Measurements from ENCODE around the gene RPS5.
A peak's percentile ranks its signal among the peaks of the same experiment; 100 is the strongest.
"Not testable (repeated sequence)": the region's sequence is repeated elsewhere in the genome, so short reads cannot be mapped to it uniquely, and the experiment has no call there.

RPS5 gene

DNA sequence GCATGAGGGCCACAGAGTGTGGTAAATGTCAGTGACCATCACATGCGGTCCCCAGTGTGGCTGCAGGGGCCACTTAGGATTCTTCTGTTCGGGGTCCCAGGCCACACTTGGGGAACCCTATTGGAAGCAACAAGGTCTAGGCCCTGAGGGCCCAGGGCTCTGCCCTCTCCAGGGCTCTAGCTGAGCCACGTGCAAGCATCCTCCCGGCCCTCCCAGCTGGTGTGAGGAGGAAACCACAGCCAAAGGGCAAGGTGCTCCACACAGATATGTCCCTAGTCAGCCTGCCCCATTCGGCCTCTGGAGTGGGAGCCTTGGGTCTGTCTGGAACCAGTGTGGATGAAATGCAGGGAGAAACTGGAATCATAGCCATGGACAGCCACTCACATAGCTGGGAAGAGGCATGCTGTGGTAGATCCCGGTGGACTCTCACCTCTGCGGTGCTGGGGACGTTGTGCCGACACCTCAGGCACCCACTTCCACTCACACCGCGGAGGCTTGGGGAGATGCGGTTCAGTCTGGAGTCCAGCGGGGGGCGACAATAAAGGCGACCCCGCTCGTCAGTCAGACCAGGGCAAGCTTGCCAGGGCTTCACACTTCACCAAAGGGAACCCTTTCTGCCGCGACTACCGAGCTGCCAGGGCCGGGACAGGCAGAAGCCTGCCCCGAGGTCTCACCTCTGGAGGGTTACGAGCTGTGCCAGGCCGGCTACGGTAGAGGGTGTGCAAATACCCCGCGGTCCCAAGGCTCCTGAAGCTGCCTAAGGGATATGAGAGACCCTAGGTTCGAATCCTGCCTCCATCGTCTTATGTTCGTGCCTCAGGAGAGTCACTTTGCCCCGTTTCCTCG, 20.3 kb upstream of the RPS5 start:
- no peak overlapping the region for H3K4me3 ChIP-seq (ENCODE audit: low read length)
- no peak for TF ChIP-seq ZNF274 (IDR thresholded peaks at IDR 0.05; ENCODE audit: low read depth, low read length)

DNA sequence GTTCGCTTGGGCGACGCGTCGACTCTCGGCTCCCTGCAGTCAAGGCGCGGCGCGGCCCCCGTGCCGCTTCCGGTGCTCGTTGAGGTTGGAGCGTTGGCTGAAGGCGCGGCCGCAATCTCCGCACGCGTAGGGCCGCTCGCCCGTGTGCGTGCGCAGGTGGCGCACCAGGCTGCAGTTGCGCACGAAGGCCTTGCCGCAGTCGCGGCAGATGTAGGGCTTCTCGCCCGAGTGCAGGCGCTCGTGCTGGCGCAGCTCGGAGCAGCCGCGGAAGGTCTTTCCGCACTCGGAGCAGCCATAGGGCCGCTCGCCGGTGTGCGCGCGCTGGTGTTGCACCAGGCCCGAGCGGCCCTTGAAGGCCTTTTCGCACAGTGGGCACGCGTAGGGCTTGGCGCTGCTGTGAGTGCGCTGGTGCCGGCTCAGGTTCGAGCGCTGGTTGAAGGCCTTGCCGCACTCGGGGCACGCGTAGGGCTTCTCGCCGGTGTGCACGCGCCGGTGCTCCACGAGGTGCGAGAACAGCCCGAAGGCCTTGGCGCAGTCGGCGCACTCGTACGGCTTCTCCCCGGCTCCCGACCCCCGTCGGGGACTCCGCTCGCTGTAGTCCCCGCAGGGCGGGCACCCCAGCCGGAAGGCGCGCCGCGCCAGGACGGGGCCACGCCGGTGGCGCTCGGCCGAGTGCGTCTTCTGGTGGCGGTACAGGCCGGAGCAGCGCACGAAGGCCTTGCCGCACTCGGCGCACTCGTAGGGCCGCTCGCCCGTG, 19.2 kb upstream of the RPS5 start:
- no peak overlapping the region for H3K4me3 ChIP-seq (ENCODE audit: low read length)
- no peak for TF ChIP-seq ZNF274 (IDR thresholded peaks at IDR 0.05; ENCODE audit: low read depth, low read length)

GRCh38 chr19:58368561-58369360, 18.3 kb upstream of the RPS5 start:
- H3K4me3 ChIP-seq (ENCODE audit: low read length): no peak overlapping the region
- no peak for TF ChIP-seq ZNF274 (IDR thresholded peaks at IDR 0.05; ENCODE audit: low read depth, low read length)

DNA sequence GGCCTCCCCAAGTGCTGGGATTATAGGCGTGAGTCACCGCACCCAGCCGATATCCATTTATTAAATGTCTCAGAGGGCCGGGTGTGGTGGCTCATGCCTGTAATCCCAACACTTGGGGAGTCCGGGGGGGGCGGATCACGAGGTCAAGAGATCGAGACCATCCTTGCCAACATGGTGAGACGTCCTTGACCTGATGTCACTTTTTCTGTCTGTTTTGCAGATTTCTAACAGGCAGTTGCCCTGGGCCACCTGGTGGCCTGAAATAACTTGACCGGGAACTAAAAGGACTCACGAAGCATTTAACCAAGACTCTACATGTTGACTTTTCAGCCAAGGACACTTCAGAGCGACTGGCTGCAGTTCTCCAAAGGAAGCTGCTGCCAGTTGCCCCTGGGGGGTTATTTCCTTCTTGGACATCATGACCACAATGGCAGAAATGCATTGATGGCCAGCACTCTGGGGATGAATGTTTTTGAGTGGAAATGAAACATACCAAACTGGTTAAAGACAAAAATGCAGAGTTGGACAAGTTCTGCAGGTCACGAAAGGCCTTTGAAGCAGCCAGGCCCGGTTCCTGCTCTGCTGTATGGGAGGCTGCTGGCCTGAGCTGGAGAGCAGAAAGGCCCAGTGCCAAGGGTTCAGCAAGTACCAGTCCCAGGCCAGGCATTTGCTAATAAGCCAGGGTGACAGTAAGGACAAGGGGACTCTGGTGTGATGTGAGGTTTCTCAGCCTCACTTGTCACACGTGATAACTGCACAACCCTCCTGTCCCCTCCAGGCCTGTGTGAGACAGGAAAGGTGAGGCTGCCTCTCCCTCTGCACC, 14.5 kb upstream of the RPS5 start:
- TF ChIP-seq ZNF274 (IDR thresholded peaks at IDR 0.05; ENCODE audit: low read depth, low read length): no peak
- no peak overlapping the region for H3K4me3 ChIP-seq (ENCODE audit: low read length)

- no peak overlapping the region for H3K4me3 ChIP-seq (ENCODE audit: low read length)
- TF ChIP-seq ZNF274 (IDR thresholded peaks at IDR 0.05; ENCODE audit: low read depth, low read length): no peak
These were observed 12.9 kb upstream of the RPS5 start for GRCh38 chr19:58374200-58374599.

- not testable (repeated sequence) for H3K4me3 ChIP-seq (ENCODE audit: low read length)
These were observed 10.3 kb upstream of the RPS5 start for GRCh38 chr19:58376724-58377123.

DNA sequence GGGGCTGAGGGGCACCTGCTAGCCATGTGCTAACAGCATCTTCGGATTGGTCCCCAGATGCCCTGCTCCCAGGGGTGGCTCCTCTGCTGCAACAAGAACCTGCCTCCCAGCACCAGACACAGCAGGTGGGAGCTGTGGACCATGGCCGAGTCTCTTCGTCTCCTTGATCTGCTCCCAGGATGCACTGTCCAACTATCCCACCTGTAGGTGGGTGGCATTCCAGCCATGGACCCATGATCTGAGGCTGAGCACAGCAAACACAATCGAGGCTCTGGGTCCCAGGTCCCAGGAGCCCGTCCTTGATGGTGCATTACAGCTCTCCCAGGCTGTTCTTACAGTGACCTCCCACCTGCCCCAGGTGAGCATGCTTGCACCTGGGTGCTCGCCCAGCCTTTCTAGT, 7.8 kb upstream of the RPS5 start:
- no peak overlapping the region for H3K4me3 ChIP-seq (ENCODE audit: low read length)
- no peak for TF ChIP-seq ZNF274 (IDR thresholded peaks at IDR 0.05; ENCODE audit: low read depth, low read length)

DNA sequence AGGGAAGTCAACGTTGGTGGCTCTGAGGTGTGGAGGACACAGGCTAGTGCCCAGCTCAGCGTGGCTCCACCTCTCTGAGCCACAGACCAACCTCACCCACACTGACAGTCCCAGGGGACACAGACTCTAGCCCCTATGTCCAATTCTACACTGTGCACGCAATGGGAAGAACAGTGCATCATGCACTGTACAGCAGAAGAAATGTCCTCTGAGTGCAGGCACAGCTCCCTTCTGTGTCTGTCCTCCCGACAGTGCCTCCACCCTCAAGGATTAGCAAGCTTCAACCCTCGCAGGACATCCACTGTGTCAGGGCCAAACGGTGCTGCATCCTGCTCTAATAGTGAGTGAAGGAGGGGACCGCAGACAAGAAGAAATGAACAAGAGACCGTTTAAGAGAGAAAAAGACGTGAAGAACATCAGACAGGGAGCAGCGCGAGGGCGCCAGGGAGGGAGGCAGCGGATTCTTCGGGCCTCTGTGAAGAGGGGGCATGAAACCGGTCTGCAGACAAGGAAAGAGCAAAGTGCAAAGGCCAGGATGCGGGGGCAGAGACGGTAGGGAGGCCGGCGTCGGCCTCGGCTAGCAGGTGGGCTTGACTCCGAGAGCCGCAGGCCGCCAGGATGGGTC, 6.9 kb upstream of the RPS5 start:
- no peak for TF ChIP-seq ZNF274 (IDR thresholded peaks at IDR 0.05; ENCODE audit: low read depth, low read length)
- H3K4me3 ChIP-seq (ENCODE audit: low read length): peak overlapping the region; percentile 76; the same call in 1 of the 2 replicates

DNA sequence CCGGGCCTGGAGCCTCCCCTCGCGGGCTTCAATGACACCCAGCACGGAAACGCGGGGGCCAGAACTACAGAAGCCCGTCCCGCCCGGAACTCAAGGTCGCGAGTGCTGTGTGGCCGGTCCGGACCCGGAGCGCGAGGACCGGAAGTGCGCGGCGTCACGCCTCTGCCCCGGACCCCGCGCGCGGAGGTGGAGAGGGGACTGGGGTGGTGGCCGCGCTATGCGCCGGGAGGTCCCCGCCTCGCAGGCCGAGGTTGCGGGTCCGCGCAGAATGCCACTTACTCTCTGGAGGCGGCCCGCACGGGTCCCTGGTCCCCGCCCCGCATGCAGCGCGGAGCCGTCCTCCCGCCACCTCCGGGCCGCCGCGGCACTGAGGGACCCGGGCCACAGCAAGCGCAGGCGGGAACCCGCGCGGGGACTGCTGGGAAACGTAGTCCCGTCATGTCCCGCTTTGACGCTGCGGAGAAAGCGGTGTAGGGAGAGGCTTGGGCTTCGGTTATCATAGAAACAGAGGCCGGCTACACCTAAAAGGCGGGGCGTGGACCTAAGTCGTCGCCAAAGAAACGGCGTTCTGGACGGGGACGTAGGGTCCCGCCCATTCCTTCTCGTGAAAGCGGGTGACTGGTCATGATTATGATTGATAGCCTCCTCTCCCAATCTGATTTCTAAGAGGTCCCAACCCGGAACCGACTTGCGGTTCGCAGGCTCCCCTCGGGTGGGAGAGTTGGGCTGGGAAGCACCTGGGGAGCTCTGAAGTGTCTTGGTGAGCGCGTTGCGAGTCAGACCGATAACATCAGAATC, 6.2 kb upstream of the RPS5 start, which contains the start of gene ZNF837:
Gene ZNF837, minus strand, starts transcription at position 369 of the 798 bp plus-strand sequence. CDS start 11,698 bp downstream, outside the sequence.
- TF ChIP-seq ZNF274 (IDR thresholded peaks at IDR 0.05; ENCODE audit: low read depth, low read length): no peak
- peak within 1 kb of the TSS; percentile 86 for H3K4me3 ChIP-seq (ENCODE audit: low read length)

DNA sequence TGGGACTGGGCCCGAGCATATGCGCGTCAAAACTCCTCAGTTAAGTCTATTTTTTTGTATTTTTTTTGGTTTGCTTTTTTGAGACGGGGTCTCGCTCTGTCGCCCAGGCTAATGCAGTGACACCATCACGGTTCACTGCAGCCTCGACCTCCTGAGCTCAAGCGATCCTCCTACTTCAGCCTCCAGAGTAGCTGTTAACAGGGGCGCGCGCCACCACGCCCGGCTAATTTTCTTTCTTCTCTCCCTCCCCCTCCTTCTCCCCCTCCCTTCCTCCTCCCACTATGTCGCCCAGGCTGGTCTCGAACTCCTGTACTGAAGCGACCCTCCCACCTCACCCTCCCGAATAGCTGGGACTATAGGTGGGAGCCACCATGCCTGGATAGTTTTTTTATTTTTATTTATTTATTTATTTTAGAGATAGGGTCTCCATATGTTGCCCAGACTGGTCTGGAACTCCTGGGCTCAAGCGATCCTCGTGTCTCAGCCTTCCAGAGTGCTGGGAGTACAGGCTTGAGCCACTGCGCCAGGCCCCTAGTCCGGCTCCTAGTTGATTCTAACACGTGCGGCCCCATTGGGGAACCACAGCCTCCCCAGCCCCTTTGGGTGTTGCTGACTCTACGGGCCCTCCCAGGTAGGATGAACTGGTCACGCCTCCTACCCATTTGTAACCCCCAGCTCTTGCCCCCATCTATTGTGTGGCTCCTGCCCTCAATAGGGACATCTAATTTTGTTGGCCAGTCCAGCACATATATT, 5.4 kb upstream of the RPS5 start:
- H3K4me3 ChIP-seq (ENCODE audit: low read length): peak overlapping the region; percentile 86
- no peak for TF ChIP-seq ZNF274 (IDR thresholded peaks at IDR 0.05; ENCODE audit: low read depth, low read length)

- no peak overlapping the region for H3K4me3 ChIP-seq (ENCODE audit: low read length)
- no peak for TF ChIP-seq ZNF274 (IDR thresholded peaks at IDR 0.05; ENCODE audit: low read depth, low read length)
These were observed 4.0 kb upstream of the RPS5 start for GRCh38 chr19:58382997-58383603.

Measured in GM08714 (cell line).